HCT116 (cell line): ENCODE results near the gene P2RX7. TPM values are rescaled to one million over a fixed set of nuclear protein-coding genes. Genes with fewer than 3 reads are reported as not detected.

Source experiments
- ATAC-seq: fragments of 200-7000 bp; cut with Tn5 transposase; 2 replicates; pipeline ENCODE4 v1.9.1; 2020; ENCODE audit warnings: mild to moderate bottlenecking, moderate library complexity
- BruUV-seq: library from RNA; stranded (reverse); fragments of 400-500 nt; replicated peaks from 2 replicates; lab custom pipeline; 2021; lab: Mats Ljungman, UMichigan
- CTCF ChIA-PET: fragments of 300-600 bp; sonication (Branson Sonifier 250); formaldehyde crosslinking; loops from one replicate; lab custom pipeline; 2021; ENCODE audit warnings: antibody characterized with exemption; lab: Charles Lee
- POLR2A ChIA-PET: fragments of 300-600, 350-600 bp; sonication (Branson Sonifier 250); formaldehyde crosslinking; loops from one replicate; lab custom pipeline; 2021; ENCODE audit warnings: antibody characterized with exemption; lab: Charles Lee
- RAD21 ChIA-PET, 2 experiments: fragments of 300-600 bp; sonication (Branson Sonifier 250); formaldehyde crosslinking; loops; one replicate each; lab custom pipeline; 2023; ENCODE audit warnings: low total read pairs in 2 of 2; ENCODE audit not compliant: uncharacterized antibody in 2 of 2, unreplicated experiment in 2 of 2, low non-redundant PET in 1 of 2; lab: Charles Lee
- DNase-seq: peaks from one replicate; pipeline ENCODE4 v3.0.0-alpha.2; 2010; ENCODE audit warnings: low read depth, low spot score
- H2AFZ ChIP-seq: fragments of 200-600 bp; shearing (Covaris generic), sonication (generic); 2 replicates; pipeline ENCODE4 v1.6.1; 2017; ENCODE audit warnings: low read depth, mixed run types, mixed read lengths, antibody characterized with exemption, low read length; ENCODE audit not compliant: poor library complexity, severe bottlenecking
- H3K27ac ChIP-seq: 2 replicates; pipeline ENCODE4 v1.5.1; 2012; ENCODE audit warnings: low read depth, low read length
- H3K27me3 ChIP-seq: fragments of 200-600 bp; sonication (generic); 2 replicates; pipeline ENCODE4 v1.6.1; 2016; ENCODE audit warnings: mixed run types, low read length, mixed read lengths; ENCODE audit not compliant: insufficient read depth
- H3K36me3 ChIP-seq, 2 experiments: fragments of 200-500 bp in 1 of 2; fragments of 200-600 bp in 1 of 2; sonication (Bioruptor generic) in 1 of 2; sonication (generic) in 1 of 2; 2 replicates each; pipeline versions ENCODE4 v1.5.1 to v1.6.1; 2014 to 2016; ENCODE audit warnings: low read length in 2 of 2, inconsistent platforms in 1 of 2, mixed read lengths in 1 of 2, mixed run types in 1 of 2; ENCODE audit not compliant: insufficient read depth in 2 of 2, control insufficient read depth in 1 of 2
- H3K4me1 ChIP-seq, 2 experiments: fragments of 200-600 bp in 1 of 2; sonication (generic) in 1 of 2; 2 replicates each; pipeline versions ENCODE4 v1.5.1 to v1.6.1; 2012 to 2017; ENCODE audit warnings: low read length in 2 of 2, inconsistent platforms in 1 of 2, mild to moderate bottlenecking in 1 of 2, mixed read lengths in 1 of 2, mixed run types in 1 of 2, moderate library complexity in 1 of 2; ENCODE audit not compliant: insufficient read depth in 2 of 2, control insufficient read depth in 1 of 2
- H3K4me2 ChIP-seq: fragments of 200-600 bp; sonication (generic); 2 replicates; pipeline ENCODE4 v1.6.1; 2017; ENCODE audit warnings: mixed run types, low read length, mixed read lengths
- H3K4me3 ChIP-seq, 2 experiments: fragments of 200-600 bp in 1 of 2; sonication (generic) in 1 of 2; replicated peaks in 1 of 2; 2 replicates each; pipeline ENCODE4 v1.5.1; 2011 to 2016; ENCODE audit warnings: low read length in 2 of 2, control low read depth in 1 of 2, low read depth in 1 of 2, mild to moderate bottlenecking in 1 of 2, mixed read lengths in 1 of 2, mixed run types in 1 of 2
- H3K79me2 ChIP-seq: fragments of 200-600 bp; sonication (generic); 2 replicates; pipeline ENCODE4 v1.6.1; 2017; ENCODE audit warnings: mild to moderate bottlenecking, mixed run types, low read length, moderate library complexity, mixed read lengths; ENCODE audit not compliant: insufficient read depth
- H3K9ac ChIP-seq: fragments of 200-600 bp; sonication (generic); 2 replicates; pipeline ENCODE4 v1.6.1; 2016; ENCODE audit warnings: low read length, mixed read lengths
- H3K9me2 ChIP-seq: fragments of 200-600 bp; sonication (generic), shearing (Covaris generic); 2 replicates; pipeline ENCODE4 v1.6.1; 2017; ENCODE audit warnings: mixed run types, mild to moderate bottlenecking, moderate library complexity; ENCODE audit not compliant: insufficient read depth
- H3K9me3 ChIP-seq, 2 experiments: fragments of 200-500 bp in 1 of 2; fragments of 200-600 bp in 1 of 2; sonication (Bioruptor generic) in 1 of 2; sonication (generic) in 1 of 2; 2 replicates each; pipeline ENCODE4 v1.6.1; 2014 to 2017; ENCODE audit warnings: low read length in 2 of 2, mixed read lengths in 2 of 2, inconsistent platforms in 1 of 2, low read depth in 1 of 2, mild to moderate bottlenecking in 1 of 2, mixed run types in 1 of 2, moderate library complexity in 1 of 2; ENCODE audit not compliant: control insufficient read depth in 1 of 2, insufficient read depth in 1 of 2
- H4K20me1 ChIP-seq: fragments of 200-600 bp; sonication (generic), shearing (Covaris generic); 2 replicates; pipeline ENCODE4 v1.6.1; 2017; ENCODE audit warnings: mixed run types, mild to moderate bottlenecking, moderate library complexity; ENCODE audit not compliant: insufficient read depth
- ATF3 ChIP-seq: IDR thresholded peaks from 2 replicates; pipeline ENCODE4 v1.6.1; 2012
- CEBPB ChIP-seq: IDR thresholded peaks from 2 replicates; pipeline ENCODE4 v1.6.1; 2012; ENCODE audit warnings: low read depth
- CTCF ChIP-seq, 3 experiments: fragments of 200-600 bp in 1 of 3; sonication (generic) in 1 of 3; IDR thresholded peaks in 2 of 3; conservative IDR thresholded peaks in 1 of 3; 2 replicates each; pipeline ENCODE4 v1.5.1; 2012 to 2017; ENCODE audit warnings: low read depth in 2 of 3, low read length in 2 of 3, antibody characterized with exemption in 1 of 3, borderline replicate concordance in 1 of 3, control low read depth in 1 of 3, mild to moderate bottlenecking in 1 of 3, mixed read lengths in 1 of 3, mixed run types in 1 of 3, moderate library complexity in 1 of 3; ENCODE audit not compliant: insufficient read depth in 1 of 3
- EGR1 ChIP-seq: IDR thresholded peaks from 2 replicates; pipeline ENCODE4 v1.6.1; 2012; ENCODE audit warnings: low read depth
- ELF1 ChIP-seq: IDR thresholded peaks from 2 replicates; pipeline ENCODE4 v1.6.1; 2012; ENCODE audit warnings: low read depth, borderline replicate concordance
- EZH2 ChIP-seq: fragments of 200-600 bp; sonication (generic); IDR thresholded peaks from 2 replicates; pipeline ENCODE4 v1.6.1; 2017; ENCODE audit warnings: antibody characterized with exemption, mixed run types
- EZH2phosphoT487 ChIP-seq: fragments of 200-600 bp; IDR thresholded peaks from 2 replicates; pipeline ENCODE4 v1.6.1; 2018; ENCODE audit warnings: antibody characterized with exemption, borderline replicate concordance
- FOSL1 ChIP-seq: IDR thresholded peaks from 2 replicates; pipeline ENCODE4 v1.6.1; 2012; ENCODE audit warnings: low read depth
- JUND ChIP-seq: IDR thresholded peaks from 2 replicates; pipeline ENCODE4 v1.6.1; 2012
- POLR2A ChIP-seq: IDR thresholded peaks from 2 replicates; pipeline ENCODE4 v1.7.0; 2011; ENCODE audit warnings: borderline replicate concordance; ENCODE audit not compliant: insufficient read depth, insufficient read length; ENCODE audit errors: extremely low read depth
- POLR2AphosphoS5 ChIP-seq: IDR thresholded peaks from 2 replicates; pipeline ENCODE4 v1.6.1; 2011; ENCODE audit warnings: mild to moderate bottlenecking, low read depth, low read length, moderate library complexity
- REST ChIP-seq: IDR thresholded peaks from 2 replicates; pipeline ENCODE4 v1.6.1; 2012; ENCODE audit warnings: low read depth
- SP1 ChIP-seq: IDR thresholded peaks from 2 replicates; pipeline ENCODE4 v1.6.1; 2012; ENCODE audit warnings: low read depth
- SRF ChIP-seq: IDR thresholded peaks from 2 replicates; pipeline ENCODE4 v1.6.1; 2012; ENCODE audit warnings: low read depth
- TCF7L2 ChIP-seq: IDR thresholded peaks from 2 replicates; pipeline ENCODE4 v1.7.0; 2011; ENCODE audit warnings: borderline replicate concordance, inconsistent platforms; ENCODE audit not compliant: insufficient read depth, insufficient read length; ENCODE audit errors: extremely low read depth
- YY1 ChIP-seq: IDR thresholded peaks from 2 replicates; pipeline ENCODE4 v1.6.1; 2011; ENCODE audit warnings: low read length, low read depth, moderate library complexity, mild to moderate bottlenecking; ENCODE audit not compliant: insufficient replicate concordance; ENCODE audit errors: extremely low read depth
- ZFX ChIP-seq: fragments of 450-650 bp; IDR thresholded peaks from 2 replicates; pipeline ENCODE4 v1.6.1; 2017
- ZNF274 ChIP-seq: fragments of 200-500 bp; sonication (Bioruptor generic); IDR thresholded peaks from 2 replicates; pipeline ENCODE4 v1.6.1; 2014; ENCODE audit warnings: mild to moderate bottlenecking, low read depth, low read length, inconsistent platforms
- intact Hi-C: fragments of 100-400 bp; cut with micrococcal nuclease; formaldehyde crosslinking; loops from 2 replicates; pipeline ENCODE4 v1.10.0; 2022
- total RNA-seq: library from RNA; stranded (reverse); gene quantifications from one replicate; pipeline ENCODE4 v1.2.1, GENCODE V29; 2021; ENCODE audit not compliant: unreplicated experiment
- TF ChIP-seq, protein P1 (sequence below): IDR thresholded peaks from 2 replicates; pipeline ENCODE4 v1.6.1; 2011; ENCODE audit warnings: mild to moderate bottlenecking, low read length, moderate library complexity; ENCODE audit not compliant: insufficient replicate concordance; ENCODE audit errors: extremely low read depth
- TF ChIP-seq, protein P2 (sequence below): IDR thresholded peaks from 2 replicates; pipeline ENCODE4 v1.6.1; 2012

P2RX7 gene
- total RNA-seq, 1 experiment from 2014 or later, result 1.5 TPM

GRCh38 chr12:121217761-121218160 is 85.1 kb downstream of the P2RX7 start:
- Histone ChIP-seq H3K36me3 (no peaks in the 10 kb centered on the region), H3K4me1 (peaks cover 23 to 43% of the 10 kb centered on the region in 2 experiments), H4K20me1 (no peaks in the 10 kb centered on the region), H3K4me3 (no peak overlapping the region), H3K9me2 (no peaks in the 10 kb centered on the region), H3K27me3 (no peaks in the 10 kb centered on the region), H3K27ac (no peak overlapping the region), H3K79me2 (0 out of 2 replicates have a peak, but pooled peaks cover 3% of the 10 kb centered on the region), H3K9me3 (no peaks in the 10 kb centered on the region), H3K4me2 (no peak overlapping the region)
- intact Hi-C loops, result loop anchor here (5.0 kb wide), 1 partner anchor 85 kb away; the partner anchor contains the start of gene P2RX7
- RAD21 ChIA-PET, result no interaction called here
- POLR2A ChIA-PET, result no interaction called here
- BruUV-seq, result no TSS peak
- CTCF ChIA-PET, result no interaction called here
- no peak for DNase-seq
- no peak for TF ChIP-seq ZFX
- no peak for TF ChIP-seq SRF
- TF ChIP-seq CTCF (IDR thresholded peaks at IDR 0.05 in 2 of 3, conservative IDR thresholded peaks at IDR 0.05 in 1 of 3; ENCODE audit: borderline replicate concordance in 1 of 3, insufficient read depth in 1 of 3, low read depth in 2 of 3, low read length in 2 of 3), result no peak
- TF ChIP-seq SP1, result no peak
- TF ChIP-seq POLR2A, result no peak
- TF ChIP-seq JUND, result no peak
- no peak for TF ChIP-seq CEBPB
- TF ChIP-seq YY1, result no peak
- no peak for TF ChIP-seq ELF1
- no peak for TF ChIP-seq REST
- no peak for TF ChIP-seq EGR1
- no peak for TF ChIP-seq ATF3
- TF ChIP-seq, protein P1, sequence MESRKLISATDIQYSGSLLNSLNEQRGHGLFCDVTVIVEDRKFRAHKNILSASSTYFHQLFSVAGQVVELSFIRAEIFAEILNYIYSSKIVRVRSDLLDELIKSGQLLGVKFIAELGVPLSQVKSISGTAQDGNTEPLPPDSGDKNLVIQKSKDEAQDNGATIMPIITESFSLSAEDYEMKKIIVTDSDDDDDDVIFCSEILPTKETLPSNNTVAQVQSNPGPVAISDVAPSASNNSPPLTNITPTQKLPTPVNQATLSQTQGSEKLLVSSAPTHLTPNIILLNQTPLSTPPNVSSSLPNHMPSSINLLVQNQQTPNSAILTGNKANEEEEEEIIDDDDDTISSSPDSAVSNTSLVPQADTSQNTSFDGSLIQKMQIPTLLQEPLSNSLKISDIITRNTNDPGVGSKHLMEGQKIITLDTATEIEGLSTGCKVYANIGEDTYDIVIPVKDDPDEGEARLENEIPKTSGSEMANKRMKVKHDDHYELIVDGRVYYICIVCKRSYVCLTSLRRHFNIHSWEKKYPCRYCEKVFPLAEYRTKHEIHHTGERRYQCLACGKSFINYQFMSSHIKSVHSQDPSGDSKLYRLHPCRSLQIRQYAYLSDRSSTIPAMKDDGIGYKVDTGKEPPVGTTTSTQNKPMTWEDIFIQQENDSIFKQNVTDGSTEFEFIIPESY, result no peak
- TF ChIP-seq ZNF274, result no peak
- TF ChIP-seq POLR2AphosphoS5, result no peak
- TF ChIP-seq FOSL1, result no peak
- no peak for TF ChIP-seq EZH2phosphoT487
- no peak for TF ChIP-seq TCF7L2
- TF ChIP-seq, protein P2, sequence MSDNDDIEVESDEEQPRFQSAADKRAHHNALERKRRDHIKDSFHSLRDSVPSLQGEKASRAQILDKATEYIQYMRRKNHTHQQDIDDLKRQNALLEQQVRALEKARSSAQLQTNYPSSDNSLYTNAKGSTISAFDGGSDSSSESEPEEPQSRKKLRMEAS, result no peak
- TF ChIP-seq EZH2, result no peak
- TF ChIP-seq, all 23 proteins: peak for 0
- H3K9ac ChIP-seq, result no peak overlapping the region
- H2AFZ ChIP-seq, result no peak overlapping the region
- no peak for ATAC-seq
